ENCODE results near the gene IL36B.

- TF ChIP-seq CTCF (IDR thresholded peaks at IDR 0.05), result no peak
- no peak for TF ChIP-seq POLR2A (IDR thresholded peaks at IDR 0.05)
These were observed 31.4 kb downstream of the IL36B start for GRCh38 chr2:113021312-113021711.
